Measurements from ENCODE around the gene ANKRD31.

Gene ANKRD31

DNA sequence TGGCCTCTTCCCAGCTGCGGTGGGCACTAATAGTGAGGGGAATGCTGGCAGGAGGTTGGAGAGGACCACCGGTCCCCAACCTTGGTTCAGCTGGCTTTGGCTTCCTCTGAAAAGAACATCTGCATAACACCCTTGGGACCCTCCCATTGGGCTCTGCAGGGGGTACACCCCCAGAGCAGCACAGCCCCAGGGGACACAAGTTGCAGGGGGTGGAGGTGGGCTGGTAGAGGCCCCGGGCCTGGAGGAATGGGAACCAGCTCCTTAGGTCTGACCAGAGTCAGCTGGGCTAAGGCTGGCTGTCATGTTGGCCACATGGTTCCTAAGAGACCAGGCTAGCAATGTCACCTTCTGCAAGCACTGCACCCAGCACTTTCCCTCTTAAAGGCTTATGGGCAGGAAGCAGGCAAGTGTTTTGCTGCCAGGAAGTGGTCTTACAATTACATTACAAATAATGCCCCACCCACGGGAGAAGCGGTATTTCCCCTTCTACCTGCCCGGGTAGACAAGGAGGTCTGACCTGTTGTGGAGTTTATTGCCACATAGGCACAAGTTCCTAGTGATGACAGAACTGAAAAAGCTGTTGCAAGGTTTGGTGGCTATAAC is 202.4 kb downstream of the ANKRD31 start:
- Mint-ChIP-seq H3K27ac (no peak overlapping the region), H3K27me3 (no peaks in the 10 kb centered on the region), H3K9me3 (no peaks in the 10 kb centered on the region), H3K4me3 (no peak overlapping the region), H3K4me1 (peaks cover 42% of the 10 kb centered on the region), H3K36me3 (ENCODE audit: low read depth) (no peaks in the 10 kb centered on the region)
- DNase-seq (peak; percentile 41), ATAC-seq (peak; percentile 78)

DNA sequence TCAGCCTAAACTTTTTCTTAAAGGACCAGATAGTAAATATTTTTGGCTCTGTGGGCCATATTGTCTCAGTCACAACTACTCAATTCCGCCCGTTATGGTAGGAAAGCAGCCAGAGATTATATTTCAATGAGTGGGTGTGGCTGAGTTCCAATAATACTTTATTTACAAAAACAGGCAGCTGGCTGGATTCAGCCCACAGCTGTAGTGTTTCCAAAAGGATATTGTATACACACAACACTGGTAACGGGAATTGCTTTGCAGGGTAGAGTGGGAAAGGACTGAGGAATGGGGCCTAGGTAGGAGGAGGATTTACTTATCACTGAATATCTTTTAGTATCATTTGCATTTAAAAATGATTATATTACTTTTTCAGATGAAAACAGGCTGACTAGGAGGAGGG is 205.3 kb downstream of the ANKRD31 start:
- no peaks in the 10 kb centered on the region for H3K27me3 Mint-ChIP-seq
- H3K4me3 Mint-ChIP-seq: no peak overlapping the region
- no peaks in the 10 kb centered on the region for H3K36me3 Mint-ChIP-seq (ENCODE audit: low read depth)
- peaks cover 41% of the 10 kb centered on the region for H3K4me1 Mint-ChIP-seq
- H3K9me3 Mint-ChIP-seq: no peaks in the 10 kb centered on the region
- H3K27ac Mint-ChIP-seq: no peak overlapping the region
- DNase-seq (no peak), ATAC-seq (no peak)

DNA sequence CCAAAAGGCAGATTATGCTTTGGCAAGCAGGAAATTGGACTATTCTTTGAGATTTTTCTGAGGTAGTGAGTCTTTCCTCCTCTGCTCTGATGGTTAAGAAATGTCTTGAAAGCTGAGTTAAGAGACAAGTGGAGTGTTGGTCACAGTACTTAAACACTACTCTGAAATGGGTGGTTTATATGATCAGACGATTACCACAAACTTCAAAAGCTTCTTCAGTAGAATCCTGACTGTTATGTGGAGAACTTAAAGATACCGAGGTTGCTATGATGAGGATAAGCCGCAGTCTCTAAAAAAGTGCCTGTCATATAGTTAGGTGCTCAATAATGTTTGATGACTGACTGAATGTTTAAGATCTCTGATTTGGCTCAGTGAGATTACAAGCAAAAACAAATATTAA is 208.6 kb downstream of the ANKRD31 start:
- H3K9me3 Mint-ChIP-seq: no peaks in the 10 kb centered on the region
- no peak overlapping the region for H3K27ac Mint-ChIP-seq
- no peaks in the 10 kb centered on the region for H3K27me3 Mint-ChIP-seq
- DNase-seq: no peak
- ATAC-seq: peak; percentile 35
- no peak overlapping the region for H3K4me3 Mint-ChIP-seq
- H3K4me1 Mint-ChIP-seq: peaks cover 33% of the 10 kb centered on the region
- H3K36me3 Mint-ChIP-seq (ENCODE audit: low read depth): no peaks in the 10 kb centered on the region

DNA sequence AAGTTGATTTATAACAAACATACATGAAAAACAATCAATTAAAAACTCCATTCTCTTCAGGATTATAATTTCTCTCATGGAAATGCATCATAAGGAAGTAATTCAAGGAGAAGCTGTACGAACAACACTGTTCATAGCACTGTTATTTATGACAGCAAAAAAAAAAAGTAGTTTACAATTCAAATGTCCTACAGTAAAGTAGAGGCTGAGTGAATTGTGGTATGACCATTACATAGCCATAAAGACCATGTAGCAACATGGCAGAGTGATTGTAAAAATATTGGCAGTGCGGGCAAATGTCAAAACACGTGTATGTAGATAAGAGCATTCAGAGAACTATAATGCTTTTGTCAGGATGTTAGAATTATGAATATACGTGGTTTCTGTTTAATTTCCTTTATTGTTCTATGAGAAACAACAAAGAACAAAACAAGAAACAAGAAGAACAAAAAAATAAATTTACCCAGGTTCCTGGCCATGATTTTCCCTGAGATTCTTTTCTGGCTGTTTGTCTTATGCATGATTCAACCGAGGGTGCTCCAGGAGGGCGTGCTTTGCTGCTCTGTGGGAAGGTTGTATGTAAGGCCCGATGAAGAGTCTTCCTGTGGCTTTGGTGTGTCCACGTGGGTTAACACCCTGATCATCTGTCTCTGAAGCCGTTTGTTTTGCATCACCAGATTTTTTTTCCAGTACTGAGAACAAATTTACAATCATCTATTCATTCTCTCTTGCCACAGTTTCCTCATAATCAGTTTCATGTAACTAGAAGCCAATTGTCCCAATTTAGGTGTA is 213.1 kb downstream of the ANKRD31 start:
- no peaks in the 10 kb centered on the region for H3K36me3 Mint-ChIP-seq (ENCODE audit: low read depth)
- peak; percentile 96 for ATAC-seq
- H3K27me3 Mint-ChIP-seq: no peaks in the 10 kb centered on the region
- peak overlapping the region; percentile 15 for H3K27ac Mint-ChIP-seq
- peaks cover 35% of the 10 kb centered on the region for H3K4me1 Mint-ChIP-seq
- DNase-seq: peak; percentile 37
- H3K9me3 Mint-ChIP-seq: no peaks in the 10 kb centered on the region
- peak overlapping the region; percentile 25 for H3K4me3 Mint-ChIP-seq

DNA sequence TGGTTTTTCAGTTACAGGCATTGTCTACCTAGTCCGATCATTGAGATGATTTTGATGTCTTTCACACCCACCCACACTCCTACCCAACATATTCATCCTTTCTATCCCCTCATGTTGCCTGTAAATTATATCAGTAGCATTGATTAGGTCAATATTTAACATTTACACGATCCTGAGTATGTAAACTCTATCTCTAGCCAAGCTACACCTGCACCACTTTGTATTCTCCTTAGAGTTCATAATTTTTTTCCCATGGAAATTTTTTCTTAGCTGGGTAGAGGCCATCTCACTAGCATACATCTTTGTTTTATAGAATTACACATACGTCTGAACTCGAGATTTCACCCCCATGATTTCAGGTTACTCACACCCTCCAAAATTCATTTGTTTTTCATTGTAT is 214.9 kb downstream of the ANKRD31 start:
- DNase-seq (no peak), ATAC-seq (no peak)
- Mint-ChIP-seq H3K27me3 (no peaks in the 10 kb centered on the region), H3K4me1 (peaks cover 31% of the 10 kb centered on the region), H3K27ac (no peak overlapping the region), H3K36me3 (ENCODE audit: low read depth) (no peaks in the 10 kb centered on the region), H3K4me3 (no peak overlapping the region), H3K9me3 (no peaks in the 10 kb centered on the region)

DNA sequence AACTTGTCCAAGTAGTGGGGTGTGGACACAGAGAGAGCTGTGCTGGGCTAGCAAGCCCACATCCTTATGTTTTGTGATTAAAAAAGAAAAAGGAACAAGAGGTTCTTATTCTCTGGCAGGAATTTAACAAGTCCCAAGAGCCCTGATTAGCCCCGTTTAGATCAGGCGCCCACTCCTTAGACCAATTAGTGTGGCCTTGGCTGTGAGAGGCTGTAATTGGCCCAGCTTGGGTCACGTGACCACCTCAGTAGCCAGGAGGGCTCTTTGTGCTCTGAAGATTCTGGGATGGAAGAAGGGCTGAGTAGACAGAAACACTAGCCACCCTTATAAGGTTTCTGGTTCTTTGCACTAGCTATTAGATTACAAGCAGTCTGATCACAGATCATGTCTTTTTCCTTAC is 215.5 kb downstream of the ANKRD31 start:
- H3K4me3 Mint-ChIP-seq: no peak overlapping the region
- no peak for ATAC-seq
- H3K27me3 Mint-ChIP-seq: no peaks in the 10 kb centered on the region
- H3K4me1 Mint-ChIP-seq: peaks cover 30% of the 10 kb centered on the region
- H3K9me3 Mint-ChIP-seq: no peaks in the 10 kb centered on the region
- H3K27ac Mint-ChIP-seq: no peak overlapping the region
- no peak for DNase-seq
- no peaks in the 10 kb centered on the region for H3K36me3 Mint-ChIP-seq (ENCODE audit: low read depth)

DNA sequence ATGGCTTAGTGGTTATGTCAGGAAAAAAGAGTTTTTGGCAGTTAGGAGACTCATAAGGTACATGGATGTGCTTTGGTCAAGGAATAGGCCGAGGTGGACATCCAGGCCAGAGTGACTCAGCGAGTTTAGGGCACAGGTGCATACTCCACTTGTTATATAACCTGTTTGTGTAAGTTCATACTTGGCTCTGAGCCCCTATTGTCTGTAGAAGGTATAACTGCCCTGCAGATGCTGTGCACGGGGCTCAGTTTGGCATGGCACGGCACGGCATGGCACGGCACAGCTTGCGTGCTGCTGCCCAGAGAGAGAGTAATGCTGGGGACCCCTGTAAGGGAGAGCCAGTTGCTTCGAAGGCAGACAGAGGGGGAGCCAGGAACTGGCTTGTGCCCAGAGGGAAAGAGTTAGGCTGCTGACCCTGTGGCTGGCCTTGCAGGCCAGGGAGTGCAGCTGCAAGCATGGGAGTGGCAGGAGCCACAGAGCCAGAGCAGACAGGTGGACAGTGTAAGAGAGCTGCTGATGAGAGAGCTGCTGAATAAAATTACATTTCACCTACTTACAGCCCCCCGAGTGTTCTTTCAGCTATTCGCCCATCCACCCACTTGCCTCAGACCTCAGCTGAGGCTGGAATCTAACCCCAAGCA is 216.5 kb downstream of the ANKRD31 start:
- H3K9me3 Mint-ChIP-seq: no peaks in the 10 kb centered on the region
- H3K4me3 Mint-ChIP-seq: no peak overlapping the region
- no peaks in the 10 kb centered on the region for H3K27me3 Mint-ChIP-seq
- DNase-seq (no peak), ATAC-seq (no peak)
- no peaks in the 10 kb centered on the region for H3K36me3 Mint-ChIP-seq (ENCODE audit: low read depth)
- no peak overlapping the region for H3K27ac Mint-ChIP-seq
- peaks cover 28% of the 10 kb centered on the region for H3K4me1 Mint-ChIP-seq

DNA sequence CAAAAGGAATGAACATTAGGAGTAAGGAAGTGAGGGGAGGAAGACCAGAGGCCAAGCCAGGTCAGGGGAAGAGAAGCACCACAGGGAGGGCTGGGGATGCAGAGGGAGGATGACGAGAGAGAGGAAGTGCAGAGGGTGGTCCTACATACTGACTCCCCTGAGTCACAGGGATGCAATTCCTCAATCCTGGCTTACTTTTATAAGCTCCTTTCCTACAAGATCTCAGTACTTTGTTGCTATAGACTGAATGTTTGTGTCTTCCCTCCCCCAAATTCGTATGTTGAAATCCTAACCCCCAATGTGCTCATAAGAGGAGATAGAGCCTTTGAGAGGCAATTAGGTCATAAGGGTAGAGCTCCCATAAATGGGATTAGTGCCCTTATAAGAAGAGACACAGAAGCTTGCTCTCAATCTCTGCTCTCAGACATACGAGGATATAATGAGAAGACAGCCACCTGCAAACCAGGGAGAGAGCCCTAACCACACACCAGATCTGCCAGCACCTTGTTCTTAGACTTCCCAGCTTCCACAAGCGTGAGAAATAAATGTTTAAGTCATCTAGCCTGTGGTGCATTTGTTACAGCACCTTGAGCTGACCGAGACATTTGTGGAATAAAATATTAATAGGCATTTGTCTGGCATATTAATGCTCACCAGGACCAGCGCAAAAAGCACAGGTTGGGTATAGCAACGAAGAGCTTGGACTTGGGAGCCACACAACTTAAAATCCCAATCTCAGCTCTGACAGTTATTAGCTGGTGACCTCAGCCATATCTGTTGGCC is 217.7 kb downstream of the ANKRD31 start:
- Mint-ChIP-seq H3K4me3 (no peak overlapping the region), H3K9me3 (no peaks in the 10 kb centered on the region), H3K36me3 (ENCODE audit: low read depth) (no peaks in the 10 kb centered on the region), H3K27ac (no peak overlapping the region), H3K4me1 (peaks cover 23% of the 10 kb centered on the region), H3K27me3 (no peaks in the 10 kb centered on the region)
- ATAC-seq (no peak), DNase-seq (no peak)
